ENCODE measurements around the gene GRPEL1.

Gene GRPEL1

DNA sequence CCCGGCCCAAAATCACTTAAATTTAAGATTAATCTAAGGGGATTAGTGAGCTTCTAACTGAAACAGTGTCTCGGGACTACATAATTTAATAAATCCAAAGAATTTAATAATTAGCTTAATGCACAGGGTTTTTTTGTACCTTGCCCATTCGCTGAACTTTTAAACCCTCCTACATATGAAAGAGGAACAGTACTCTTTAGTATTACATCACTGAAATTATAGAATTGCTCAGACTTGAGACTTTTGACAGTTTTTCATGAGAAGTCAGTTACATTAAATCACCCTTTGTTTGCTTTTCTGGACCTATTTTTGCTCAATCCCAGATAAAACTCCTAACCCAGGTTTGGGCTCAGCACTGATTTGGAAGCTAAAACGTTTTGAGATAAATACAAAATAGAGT is 27.1 kb downstream of the GRPEL1 start:
- no peak for DNase-seq (ENCODE audit: extremely low spot score)

GRCh38 chr4:7037425-7037824 is 30.4 kb downstream of the GRPEL1 start:
- ChIA-PET POLR2A (no interaction called here), CTCF (no interaction called here)
- no peak for DNase-seq (ENCODE audit: extremely low spot score)
- TF ChIP-seq CTCF (IDR thresholded peaks at IDR 0.05; ENCODE audit: control extremely low read depth, extremely low read depth, low read depth, missing control alignments) = peak; percentile 9

More for the DNA sequence above, 27.1 kb downstream of the GRPEL1 start:
- ChIA-PET CTCF (interaction anchor here (0.8 to 7.1 kb wide), 8 partner anchors 10 to 67 kb away, joined by 3 to 115 read pairs (median 17); partner anchors contain the start of gene GRPEL1), POLR2A (no interaction called here)
- TF ChIP-seq CTCF (IDR thresholded peaks at IDR 0.05; ENCODE audit: control extremely low read depth, extremely low read depth, low read depth, missing control alignments) = no peak

DNA sequence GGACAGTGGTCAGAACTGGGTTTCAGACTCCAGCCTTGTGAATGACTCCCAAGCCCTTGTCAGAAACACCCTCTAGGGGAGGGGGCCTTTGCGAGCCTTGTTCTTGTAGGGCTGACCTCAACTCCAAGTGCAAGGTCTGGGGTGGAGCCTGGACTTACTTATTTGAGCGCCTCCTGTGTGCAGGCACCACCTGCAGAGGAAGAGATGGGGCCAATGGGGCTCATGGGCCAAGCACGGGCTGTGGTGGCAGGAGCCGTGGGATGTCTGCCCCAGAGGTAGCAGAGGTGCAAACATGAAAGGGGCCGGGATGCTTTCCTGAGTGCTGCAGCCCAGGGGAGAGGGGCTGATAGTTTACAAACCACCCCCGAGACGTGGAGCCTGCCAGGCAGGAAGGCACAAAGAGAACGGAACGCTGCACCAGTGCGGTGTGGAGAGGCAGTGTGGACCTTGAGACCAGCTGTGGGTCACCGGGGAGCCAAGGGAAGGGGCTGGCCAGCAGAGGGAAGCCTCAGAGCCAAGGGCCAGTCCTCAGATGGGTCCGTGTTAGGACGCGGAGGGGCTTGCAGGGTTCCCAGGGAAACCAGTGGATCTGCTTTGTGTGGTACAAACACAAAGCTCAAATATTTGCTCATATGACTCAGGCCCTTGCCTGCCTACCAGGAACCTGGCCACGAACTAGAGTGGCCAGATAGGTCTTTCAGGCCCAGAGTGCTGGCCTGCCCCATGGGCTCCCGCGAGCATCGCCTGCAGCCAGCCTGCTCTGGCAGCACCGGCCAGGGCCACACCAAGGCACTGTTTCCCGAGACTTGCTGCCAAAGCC is 33.4 kb downstream of the GRPEL1 start:
- POLR2A ChIA-PET = no interaction called here

DNA sequence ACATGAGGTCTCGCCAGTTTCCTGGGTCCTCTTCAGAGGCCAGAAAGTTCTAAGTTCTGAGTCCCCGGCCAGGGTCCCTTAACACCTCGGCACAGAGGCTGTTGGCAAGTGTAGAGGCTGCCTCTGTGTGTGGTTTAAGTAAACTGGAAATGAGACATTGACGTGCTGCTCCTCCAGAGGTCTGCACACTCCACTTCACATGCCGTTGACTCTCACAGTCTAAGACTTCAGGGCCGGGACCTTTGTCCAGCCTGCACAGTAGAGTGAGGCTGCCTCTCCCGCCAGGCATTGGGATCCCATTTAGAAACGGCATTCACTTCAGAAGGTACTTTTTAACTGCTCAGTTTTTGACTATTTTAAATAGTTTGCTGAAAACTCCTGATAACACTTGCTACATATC is 35.3 kb downstream of the GRPEL1 start:
- ChIA-PET POLR2A (no interaction called here), CTCF (interaction anchor here (2.5 kb wide), 1 partner anchor 10 kb away, joined by 16 read pairs; the partner anchor contains the start of gene TADA2B)
- DNase-seq (ENCODE audit: extremely low spot score) = no peak
- no peak for TF ChIP-seq CTCF (IDR thresholded peaks at IDR 0.05; ENCODE audit: control extremely low read depth, extremely low read depth, low read depth, missing control alignments)

More for the DNA sequence above, 33.4 kb downstream of the GRPEL1 start:
- no peak for TF ChIP-seq CTCF (IDR thresholded peaks at IDR 0.05; ENCODE audit: control extremely low read depth, extremely low read depth, low read depth, missing control alignments)
- CTCF ChIA-PET = interaction anchor here (1.2 to 1.4 kb wide), 2 partner anchors 8 to 33 kb away, joined by 3 to 6 read pairs; partner anchors contain the start of genes GRPEL1 and TADA2B
- DNase-seq (ENCODE audit: extremely low spot score) = no peak

- TF ChIP-seq CTCF (IDR thresholded peaks at IDR 0.05; ENCODE audit: control extremely low read depth, extremely low read depth, low read depth, missing control alignments) = no peak
- no peak for DNase-seq (ENCODE audit: extremely low spot score)
- CTCF ChIA-PET = interaction anchor here (0.9 to 2.5 kb wide), 3 partner anchors 11 to 35 kb away, joined by 3 to 16 read pairs (median 3); partner anchors contain the start of gene TADA2B
- POLR2A ChIA-PET = no interaction called here
These were observed 36.1 kb downstream of the GRPEL1 start for GRCh38 chr4:7031558-7032449.

- DNase-seq (ENCODE audit: extremely low spot score) = no peak
- ChIA-PET POLR2A (no interaction called here), CTCF (interaction anchor here (1.7 to 2.5 kb wide), 2 partner anchors 12 to 15 kb away, joined by 3 to 16 read pairs; partner anchors contain the start of gene TADA2B)
- no peak for TF ChIP-seq CTCF (IDR thresholded peaks at IDR 0.05; ENCODE audit: control extremely low read depth, extremely low read depth, low read depth, missing control alignments)
These were observed 37.0 kb downstream of the GRPEL1 start for GRCh38 chr4:7030856-7031255.

Measured in GM10248 (cell line).